H9 (cell line): ENCODE data around the gene JMJD1C. TPM values are rescaled to one million over a fixed set of nuclear protein-coding genes. Genes with fewer than 3 reads are reported as not detected.

Experiments used
- DNase-seq: peaks from one replicate; pipeline ENCODE4 v3.0.0-alpha.2; 2017
- H2AFZ ChIP-seq: one replicate; pipeline ENCODE4 v1.6.1; 2013; ENCODE audit warnings: mild to moderate bottlenecking, low read length, control low read depth, moderate library complexity
- H2AK5ac ChIP-seq: 2 replicates; pipeline ENCODE4 v1.6.1; 2013; ENCODE audit warnings: low read length, control low read depth, mixed read lengths; ENCODE audit not compliant: insufficient read length
- H2BK120ac ChIP-seq: one replicate; pipeline ENCODE4 v1.6.1; 2013; ENCODE audit warnings: low read depth, mild to moderate bottlenecking, low read length, control low read depth, inconsistent platforms; ENCODE audit not compliant: poor library complexity, severe bottlenecking
- H2BK12ac ChIP-seq: 2 replicates; pipeline ENCODE4 v1.6.1; 2013; ENCODE audit warnings: low read length, control low read depth, mixed read lengths, low read depth; ENCODE audit not compliant: insufficient read length
- H2BK15ac ChIP-seq: 2 replicates; pipeline ENCODE4 v1.6.1; 2013; ENCODE audit warnings: low read depth, low read length, control low read depth
- H2BK20ac ChIP-seq: one replicate; pipeline ENCODE4 v1.6.1; 2013; ENCODE audit warnings: low read depth, mild to moderate bottlenecking, low read length, control low read depth, inconsistent platforms; ENCODE audit not compliant: poor library complexity, severe bottlenecking
- H2BK5ac ChIP-seq: 2 replicates; pipeline ENCODE4 v1.6.1; 2013; ENCODE audit warnings: low read length, control low read depth, mixed read lengths; ENCODE audit not compliant: insufficient read length
- H3K14ac ChIP-seq: 2 replicates; pipeline ENCODE4 v1.6.1; 2013; ENCODE audit warnings: low read length, control low read depth; ENCODE audit not compliant: insufficient read depth
- H3K18ac ChIP-seq: 2 replicates; pipeline ENCODE4 v1.6.1; 2013; ENCODE audit warnings: low read depth, mild to moderate bottlenecking, mixed read lengths, low read length, control low read depth; ENCODE audit not compliant: insufficient read length
- H3K23ac ChIP-seq: 2 replicates; pipeline ENCODE4 v1.6.1; 2013; ENCODE audit warnings: low read length, control low read depth, mixed read lengths, low read depth; ENCODE audit not compliant: insufficient read length
- H3K23me2 ChIP-seq: 2 replicates; pipeline ENCODE4 v1.6.1; 2013; ENCODE audit warnings: low read depth, mild to moderate bottlenecking, mixed read lengths, low read length, control low read depth; ENCODE audit not compliant: insufficient read length, poor library complexity, severe bottlenecking
- H3K27ac ChIP-seq: 2 replicates; pipeline ENCODE4 v1.5.1; 2013; ENCODE audit warnings: low read length, control low read depth, mixed read lengths, low read depth; ENCODE audit not compliant: insufficient read length
- H3K27me3 ChIP-seq: 2 replicates; pipeline ENCODE4 v1.6.1; 2013; ENCODE audit warnings: low read length, control low read depth, inconsistent platforms; ENCODE audit not compliant: insufficient read depth
- H3K4ac ChIP-seq: 2 replicates; pipeline ENCODE4 v1.6.1; 2013; ENCODE audit warnings: low read depth, mild to moderate bottlenecking, control low read depth, inconsistent platforms, low read length, moderate library complexity
- H3K4me1 ChIP-seq: 2 replicates; pipeline ENCODE4 v1.6.1; 2013; ENCODE audit warnings: low read length, control low read depth, inconsistent platforms; ENCODE audit not compliant: insufficient read depth
- H3K4me2 ChIP-seq: 2 replicates; pipeline ENCODE4 v1.6.1; 2013; ENCODE audit warnings: low read length, control low read depth, mixed read lengths; ENCODE audit not compliant: insufficient read length, insufficient read depth
- H3K56ac ChIP-seq: 2 replicates; pipeline ENCODE4 v1.6.1; 2013; ENCODE audit warnings: low read depth, mild to moderate bottlenecking, mixed read lengths, low read length, control low read depth; ENCODE audit not compliant: insufficient read length
- H3K79me1 ChIP-seq: 2 replicates; pipeline ENCODE4 v1.6.1; 2013; ENCODE audit warnings: low read depth, mild to moderate bottlenecking, moderate library complexity, low read length, control low read depth, inconsistent platforms; ENCODE audit not compliant: insufficient read depth, poor library complexity, severe bottlenecking
- H3K79me2 ChIP-seq: 2 replicates; pipeline ENCODE4 v1.6.1; 2013; ENCODE audit warnings: low read length, control low read depth, inconsistent platforms; ENCODE audit not compliant: insufficient read depth
- H3K9ac ChIP-seq: 2 replicates; pipeline ENCODE4 v1.6.1; 2013; ENCODE audit warnings: low read length, control low read depth, mixed read lengths; ENCODE audit not compliant: insufficient read length; ENCODE audit errors: extremely low read depth
- H3K9me3 ChIP-seq: one replicate; pipeline ENCODE4 v1.6.1; 2013; ENCODE audit warnings: low read depth, low read length, inconsistent platforms; ENCODE audit not compliant: control insufficient read depth
- H3T11ph ChIP-seq: one replicate; pipeline ENCODE4 v1.6.1; 2013; ENCODE audit warnings: mild to moderate bottlenecking, low read length, control low read depth, inconsistent platforms
- H4K20me1 ChIP-seq: one replicate; pipeline ENCODE4 v1.6.1; 2013; ENCODE audit not compliant: control insufficient read depth, insufficient read length, insufficient read depth
- H4K5ac ChIP-seq: 2 replicates; pipeline ENCODE4 v1.6.1; 2013; ENCODE audit warnings: low read depth, mild to moderate bottlenecking, mixed read lengths, low read length, control low read depth; ENCODE audit not compliant: insufficient read length
- H4K8ac ChIP-seq: replicated peaks from 2 replicates; pipeline ENCODE4 v1.6.1; 2013; ENCODE audit warnings: low read length, control low read depth, mixed read lengths, low read depth; ENCODE audit not compliant: insufficient read length
- H4K91ac ChIP-seq: 2 replicates; pipeline ENCODE4 v1.6.1; 2013; ENCODE audit warnings: low read depth, mild to moderate bottlenecking, moderate library complexity, mixed read lengths, low read length, control low read depth; ENCODE audit not compliant: insufficient read length
- H3K27ac Mint-ChIP-seq, 3 experiments: 2 replicates in 2 of 3; 3 replicates in 1 of 3; pipeline ENCODE4 v1.8.0; 2020 to 2021; ENCODE audit warnings: mixed read lengths in 3 of 3, mild to moderate bottlenecking in 1 of 3, moderate library complexity in 1 of 3
- H3K27me3 Mint-ChIP-seq: 2 replicates; pipeline ENCODE4 v1.8.0; 2021; ENCODE audit warnings: low read depth, mild to moderate bottlenecking, moderate library complexity, mixed read lengths
- H3K36me3 Mint-ChIP-seq, 3 experiments: 2 replicates in 2 of 3; 3 replicates in 1 of 3; pipeline ENCODE4 v1.8.0; 2020 to 2021; ENCODE audit warnings: low read depth in 3 of 3, mixed read lengths in 3 of 3; ENCODE audit not compliant: insufficient read depth in 1 of 3
- H3K4me1 Mint-ChIP-seq, 2 experiments: 2 replicates each; pipeline ENCODE4 v1.8.0; 2020; ENCODE audit warnings: mixed read lengths in 2 of 2
- H3K4me3 Mint-ChIP-seq, 2 experiments: 2 replicates in 1 of 2; 3 replicates in 1 of 2; pipeline ENCODE4 v1.8.0; 2020 to 2021; ENCODE audit warnings: mild to moderate bottlenecking in 2 of 2, mixed read lengths in 2 of 2, moderate library complexity in 1 of 2
- H3K9me3 Mint-ChIP-seq, 2 experiments: 2 replicates in 1 of 2; 3 replicates in 1 of 2; pipeline ENCODE4 v1.8.0; 2020; ENCODE audit warnings: mild to moderate bottlenecking in 2 of 2, mixed read lengths in 2 of 2, moderate library complexity in 1 of 2
- WGBS: extraction: QIAGEN DNeasy Blood & Tissue Kit; methylation state at CpG from one replicate; pipeline ENCODE4 v1.1.7; 2013; ENCODE audit warnings: missing lambda C conversion rate, low lambda C conversion rate, mixed read lengths; ENCODE audit not compliant: insufficient read length; ENCODE audit errors: extremely low coverage; 5-methylcytosine and 5-hydroxymethylcytosine counted together
- total RNA-seq: library from RNA; stranded (reverse); gene quantifications from 2 replicates; pipeline ENCODE4 v1.2.1, GENCODE V29; 2021
- TF ChIP-seq, protein P1 (sequence below): fragments of 200-600 bp; sonication (generic); conservative IDR thresholded peaks from 3 replicates; pipeline ENCODE4 v1.8.0; 2021; ENCODE audit warnings: antibody characterized with exemption, mild to moderate bottlenecking

Gene JMJD1C
- total RNA-seq, 1 experiment from 2014 or later = 200 TPM

GRCh38 chr10:63388421-63389031, 77.3 kb downstream of the JMJD1C start:
- no peak overlapping the region for H3K14ac ChIP-seq
- no peak overlapping the region for H3K4ac ChIP-seq
- no peaks in the 10 kb centered on the region for H3K27me3 ChIP-seq
- no peak overlapping the region for H2BK15ac ChIP-seq
- H4K20me1 ChIP-seq = no peaks in the 10 kb centered on the region
- peak overlapping the region in 1 of 3 experiments; percentile 11; a peak in 2 of 7 replicates for H3K27ac Mint-ChIP-seq
- no peak overlapping the region for H4K91ac ChIP-seq
- no peak overlapping the region for H4K8ac ChIP-seq
- H2BK20ac ChIP-seq = no peak overlapping the region
- peaks cover 12% of the 10 kb centered on the region; the same call in 1 of the 2 replicates for H3K79me2 ChIP-seq
- H2BK5ac ChIP-seq = no peak overlapping the region
- H3K9me3 ChIP-seq = no peaks in the 10 kb centered on the region
- H3K27me3 Mint-ChIP-seq = no peaks in the 10 kb centered on the region
- peaks cover 15 to 16% of the 10 kb centered on the region in 2 experiments for H3K4me1 Mint-ChIP-seq
- no peak overlapping the region for H4K5ac ChIP-seq
- no peak overlapping the region for H3K18ac ChIP-seq
- no peaks in the 10 kb centered on the region for H3K4me1 ChIP-seq
- no peak for DNase-seq
- H2AFZ ChIP-seq = no peak overlapping the region
- H3K23ac ChIP-seq = no peak overlapping the region
- H2BK120ac ChIP-seq = no peak overlapping the region
- no peak overlapping the region for H3K56ac ChIP-seq
- H3T11ph ChIP-seq = no peak overlapping the region
- H3K9me3 Mint-ChIP-seq = peaks cover 3 to 5% of the 10 kb centered on the region in 2 experiments; a peak in 3 of 5 replicates
- no peak overlapping the region for H2BK12ac ChIP-seq
- WGBS = no CpG with 5 or more reads among the region's 2 CpGs
- H3K4me3 Mint-ChIP-seq = no peak overlapping the region
- peaks cover 3% of the 10 kb centered on the region for H3K79me1 ChIP-seq
- no peaks in the 10 kb centered on the region for H3K23me2 ChIP-seq
- H3K27ac ChIP-seq = no peak overlapping the region
- H3K9ac ChIP-seq = no peak overlapping the region
- H3K4me2 ChIP-seq = no peak overlapping the region
- TF ChIP-seq, protein P1, sequence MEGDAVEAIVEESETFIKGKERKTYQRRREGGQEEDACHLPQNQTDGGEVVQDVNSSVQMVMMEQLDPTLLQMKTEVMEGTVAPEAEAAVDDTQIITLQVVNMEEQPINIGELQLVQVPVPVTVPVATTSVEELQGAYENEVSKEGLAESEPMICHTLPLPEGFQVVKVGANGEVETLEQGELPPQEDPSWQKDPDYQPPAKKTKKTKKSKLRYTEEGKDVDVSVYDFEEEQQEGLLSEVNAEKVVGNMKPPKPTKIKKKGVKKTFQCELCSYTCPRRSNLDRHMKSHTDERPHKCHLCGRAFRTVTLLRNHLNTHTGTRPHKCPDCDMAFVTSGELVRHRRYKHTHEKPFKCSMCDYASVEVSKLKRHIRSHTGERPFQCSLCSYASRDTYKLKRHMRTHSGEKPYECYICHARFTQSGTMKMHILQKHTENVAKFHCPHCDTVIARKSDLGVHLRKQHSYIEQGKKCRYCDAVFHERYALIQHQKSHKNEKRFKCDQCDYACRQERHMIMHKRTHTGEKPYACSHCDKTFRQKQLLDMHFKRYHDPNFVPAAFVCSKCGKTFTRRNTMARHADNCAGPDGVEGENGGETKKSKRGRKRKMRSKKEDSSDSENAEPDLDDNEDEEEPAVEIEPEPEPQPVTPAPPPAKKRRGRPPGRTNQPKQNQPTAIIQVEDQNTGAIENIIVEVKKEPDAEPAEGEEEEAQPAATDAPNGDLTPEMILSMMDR = no peak
- H3K36me3 Mint-ChIP-seq = peaks cover 4 to 20% (median 9%) of the 10 kb centered on the region in 3 experiments; a peak in 4 of 7 replicates
- no peak overlapping the region for H2AK5ac ChIP-seq
